H9 (cell line): ENCODE data around the gene SORCS2. TPM values are rescaled to one million over a fixed set of nuclear protein-coding genes. Genes with fewer than 3 reads are reported as not detected.

Experiments used
- DNase-seq: peaks from one replicate; pipeline ENCODE4 v3.0.0-alpha.2; 2017
- H2AFZ ChIP-seq: one replicate; pipeline ENCODE4 v1.6.1; 2013; ENCODE audit warnings: mild to moderate bottlenecking, low read length, control low read depth, moderate library complexity
- H2AK5ac ChIP-seq: 2 replicates; pipeline ENCODE4 v1.6.1; 2013; ENCODE audit warnings: low read length, control low read depth, mixed read lengths; ENCODE audit not compliant: insufficient read length
- H2BK120ac ChIP-seq: one replicate; pipeline ENCODE4 v1.6.1; 2013; ENCODE audit warnings: low read depth, mild to moderate bottlenecking, low read length, control low read depth, inconsistent platforms; ENCODE audit not compliant: poor library complexity, severe bottlenecking
- H2BK12ac ChIP-seq: 2 replicates; pipeline ENCODE4 v1.6.1; 2013; ENCODE audit warnings: low read length, control low read depth, mixed read lengths, low read depth; ENCODE audit not compliant: insufficient read length
- H2BK15ac ChIP-seq: 2 replicates; pipeline ENCODE4 v1.6.1; 2013; ENCODE audit warnings: low read depth, low read length, control low read depth
- H2BK20ac ChIP-seq: one replicate; pipeline ENCODE4 v1.6.1; 2013; ENCODE audit warnings: low read depth, mild to moderate bottlenecking, low read length, control low read depth, inconsistent platforms; ENCODE audit not compliant: poor library complexity, severe bottlenecking
- H2BK5ac ChIP-seq: 2 replicates; pipeline ENCODE4 v1.6.1; 2013; ENCODE audit warnings: low read length, control low read depth, mixed read lengths; ENCODE audit not compliant: insufficient read length
- H3K14ac ChIP-seq: 2 replicates; pipeline ENCODE4 v1.6.1; 2013; ENCODE audit warnings: low read length, control low read depth; ENCODE audit not compliant: insufficient read depth
- H3K18ac ChIP-seq: 2 replicates; pipeline ENCODE4 v1.6.1; 2013; ENCODE audit warnings: low read depth, mild to moderate bottlenecking, mixed read lengths, low read length, control low read depth; ENCODE audit not compliant: insufficient read length
- H3K23ac ChIP-seq: 2 replicates; pipeline ENCODE4 v1.6.1; 2013; ENCODE audit warnings: low read length, control low read depth, mixed read lengths, low read depth; ENCODE audit not compliant: insufficient read length
- H3K23me2 ChIP-seq: 2 replicates; pipeline ENCODE4 v1.6.1; 2013; ENCODE audit warnings: low read depth, mild to moderate bottlenecking, mixed read lengths, low read length, control low read depth; ENCODE audit not compliant: insufficient read length, poor library complexity, severe bottlenecking
- H3K27ac ChIP-seq: 2 replicates; pipeline ENCODE4 v1.5.1; 2013; ENCODE audit warnings: low read length, control low read depth, mixed read lengths, low read depth; ENCODE audit not compliant: insufficient read length
- H3K27me3 ChIP-seq: 2 replicates; pipeline ENCODE4 v1.6.1; 2013; ENCODE audit warnings: low read length, control low read depth, inconsistent platforms; ENCODE audit not compliant: insufficient read depth
- H3K4ac ChIP-seq: 2 replicates; pipeline ENCODE4 v1.6.1; 2013; ENCODE audit warnings: low read depth, mild to moderate bottlenecking, control low read depth, inconsistent platforms, low read length, moderate library complexity
- H3K4me1 ChIP-seq: 2 replicates; pipeline ENCODE4 v1.6.1; 2013; ENCODE audit warnings: low read length, control low read depth, inconsistent platforms; ENCODE audit not compliant: insufficient read depth
- H3K4me2 ChIP-seq: 2 replicates; pipeline ENCODE4 v1.6.1; 2013; ENCODE audit warnings: low read length, control low read depth, mixed read lengths; ENCODE audit not compliant: insufficient read length, insufficient read depth
- H3K56ac ChIP-seq: 2 replicates; pipeline ENCODE4 v1.6.1; 2013; ENCODE audit warnings: low read depth, mild to moderate bottlenecking, mixed read lengths, low read length, control low read depth; ENCODE audit not compliant: insufficient read length
- H3K79me1 ChIP-seq: 2 replicates; pipeline ENCODE4 v1.6.1; 2013; ENCODE audit warnings: low read depth, mild to moderate bottlenecking, moderate library complexity, low read length, control low read depth, inconsistent platforms; ENCODE audit not compliant: insufficient read depth, poor library complexity, severe bottlenecking
- H3K79me2 ChIP-seq: 2 replicates; pipeline ENCODE4 v1.6.1; 2013; ENCODE audit warnings: low read length, control low read depth, inconsistent platforms; ENCODE audit not compliant: insufficient read depth
- H3K9ac ChIP-seq: 2 replicates; pipeline ENCODE4 v1.6.1; 2013; ENCODE audit warnings: low read length, control low read depth, mixed read lengths; ENCODE audit not compliant: insufficient read length; ENCODE audit errors: extremely low read depth
- H3K9me3 ChIP-seq: one replicate; pipeline ENCODE4 v1.6.1; 2013; ENCODE audit warnings: low read depth, low read length, inconsistent platforms; ENCODE audit not compliant: control insufficient read depth
- H3T11ph ChIP-seq: one replicate; pipeline ENCODE4 v1.6.1; 2013; ENCODE audit warnings: mild to moderate bottlenecking, low read length, control low read depth, inconsistent platforms
- H4K20me1 ChIP-seq: one replicate; pipeline ENCODE4 v1.6.1; 2013; ENCODE audit not compliant: control insufficient read depth, insufficient read length, insufficient read depth
- H4K5ac ChIP-seq: 2 replicates; pipeline ENCODE4 v1.6.1; 2013; ENCODE audit warnings: low read depth, mild to moderate bottlenecking, mixed read lengths, low read length, control low read depth; ENCODE audit not compliant: insufficient read length
- H4K8ac ChIP-seq: replicated peaks from 2 replicates; pipeline ENCODE4 v1.6.1; 2013; ENCODE audit warnings: low read length, control low read depth, mixed read lengths, low read depth; ENCODE audit not compliant: insufficient read length
- H4K91ac ChIP-seq: 2 replicates; pipeline ENCODE4 v1.6.1; 2013; ENCODE audit warnings: low read depth, mild to moderate bottlenecking, moderate library complexity, mixed read lengths, low read length, control low read depth; ENCODE audit not compliant: insufficient read length
- H3K27ac Mint-ChIP-seq, 3 experiments: 2 replicates in 2 of 3; 3 replicates in 1 of 3; pipeline ENCODE4 v1.8.0; 2020 to 2021; ENCODE audit warnings: mixed read lengths in 3 of 3, mild to moderate bottlenecking in 1 of 3, moderate library complexity in 1 of 3
- H3K27me3 Mint-ChIP-seq: 2 replicates; pipeline ENCODE4 v1.8.0; 2021; ENCODE audit warnings: low read depth, mild to moderate bottlenecking, moderate library complexity, mixed read lengths
- H3K36me3 Mint-ChIP-seq, 3 experiments: 2 replicates in 2 of 3; 3 replicates in 1 of 3; pipeline ENCODE4 v1.8.0; 2020 to 2021; ENCODE audit warnings: low read depth in 3 of 3, mixed read lengths in 3 of 3; ENCODE audit not compliant: insufficient read depth in 1 of 3
- H3K4me1 Mint-ChIP-seq, 2 experiments: 2 replicates each; pipeline ENCODE4 v1.8.0; 2020; ENCODE audit warnings: mixed read lengths in 2 of 2
- H3K4me3 Mint-ChIP-seq, 2 experiments: 2 replicates in 1 of 2; 3 replicates in 1 of 2; pipeline ENCODE4 v1.8.0; 2020 to 2021; ENCODE audit warnings: mild to moderate bottlenecking in 2 of 2, mixed read lengths in 2 of 2, moderate library complexity in 1 of 2
- H3K9me3 Mint-ChIP-seq, 2 experiments: 2 replicates in 1 of 2; 3 replicates in 1 of 2; pipeline ENCODE4 v1.8.0; 2020; ENCODE audit warnings: mild to moderate bottlenecking in 2 of 2, mixed read lengths in 2 of 2, moderate library complexity in 1 of 2
- WGBS: extraction: QIAGEN DNeasy Blood & Tissue Kit; methylation state at CpG from one replicate; pipeline ENCODE4 v1.1.7; 2013; ENCODE audit warnings: missing lambda C conversion rate, low lambda C conversion rate, mixed read lengths; ENCODE audit not compliant: insufficient read length; ENCODE audit errors: extremely low coverage; 5-methylcytosine and 5-hydroxymethylcytosine counted together
- total RNA-seq: library from RNA; stranded (reverse); gene quantifications from 2 replicates; pipeline ENCODE4 v1.2.1, GENCODE V29; 2021
- TF ChIP-seq, protein P1 (sequence below): fragments of 200-600 bp; sonication (generic); conservative IDR thresholded peaks from 3 replicates; pipeline ENCODE4 v1.8.0; 2021; ENCODE audit warnings: antibody characterized with exemption, mild to moderate bottlenecking

The SORCS2 gene
- total RNA-seq, 1 experiment from 2014 or later: 0.57 TPM

DNA sequence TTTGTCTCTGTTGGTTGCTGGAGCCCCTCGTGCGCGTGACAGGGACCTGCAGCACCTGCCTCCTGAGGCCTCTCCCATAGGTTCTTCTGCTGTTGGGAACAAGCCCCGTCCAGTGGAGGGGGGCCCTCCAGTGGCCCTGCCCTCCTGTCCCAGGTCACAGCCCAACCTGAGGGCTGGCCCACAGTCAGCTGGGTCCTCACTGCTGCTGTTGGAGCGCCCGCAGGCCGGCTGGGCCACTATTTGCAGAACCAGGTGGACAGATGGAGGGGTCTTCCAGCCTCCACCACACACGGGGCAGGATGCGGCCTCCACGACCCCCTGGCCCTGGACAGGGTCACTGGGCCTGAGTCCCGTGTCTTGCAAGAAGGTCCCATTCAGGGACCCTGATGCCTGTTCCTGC, 293.8 kb downstream of the SORCS2 start:
- Histone ChIP-seq H3K4me1 (no peaks in the 10 kb centered on the region), H3K9me3 (no peaks in the 10 kb centered on the region), H3T11ph (no peak overlapping the region), H3K4me2 (no peak overlapping the region), H3K9ac (no peak overlapping the region), H3K27me3 (no peaks in the 10 kb centered on the region), H3K14ac (no peak overlapping the region), H3K18ac (no peak overlapping the region), H2AFZ (no peak overlapping the region), H4K20me1 (no peaks in the 10 kb centered on the region), H4K8ac (no peak overlapping the region), H4K5ac (no peak overlapping the region), H3K27ac (no peak overlapping the region), H3K23ac (no peak overlapping the region), H3K23me2 (no peaks in the 10 kb centered on the region), H2BK120ac (no peak overlapping the region), H2BK20ac (no peak overlapping the region), H2AK5ac (no peak overlapping the region), H3K79me2 (no peaks in the 10 kb centered on the region), H3K56ac (no peak overlapping the region), H2BK15ac (no peak overlapping the region), H2BK12ac (no peak overlapping the region), H3K4ac (no peak overlapping the region), H4K91ac (no peak overlapping the region), H2BK5ac (no peak overlapping the region), H3K79me1 (no peaks in the 10 kb centered on the region)
- Mint-ChIP-seq H3K36me3 (no peaks in the 10 kb centered on the region; a peak in 1 of 7 replicates), H3K27ac (no peak overlapping the region), H3K4me3 (no peak overlapping the region), H3K27me3 (no peaks in the 10 kb centered on the region; the same call in 1 of the 2 replicates), H3K9me3 (no peaks in the 10 kb centered on the region), H3K4me1 (peaks cover 34 to 38% of the 10 kb centered on the region in 2 experiments)
- TF ChIP-seq, protein P1, sequence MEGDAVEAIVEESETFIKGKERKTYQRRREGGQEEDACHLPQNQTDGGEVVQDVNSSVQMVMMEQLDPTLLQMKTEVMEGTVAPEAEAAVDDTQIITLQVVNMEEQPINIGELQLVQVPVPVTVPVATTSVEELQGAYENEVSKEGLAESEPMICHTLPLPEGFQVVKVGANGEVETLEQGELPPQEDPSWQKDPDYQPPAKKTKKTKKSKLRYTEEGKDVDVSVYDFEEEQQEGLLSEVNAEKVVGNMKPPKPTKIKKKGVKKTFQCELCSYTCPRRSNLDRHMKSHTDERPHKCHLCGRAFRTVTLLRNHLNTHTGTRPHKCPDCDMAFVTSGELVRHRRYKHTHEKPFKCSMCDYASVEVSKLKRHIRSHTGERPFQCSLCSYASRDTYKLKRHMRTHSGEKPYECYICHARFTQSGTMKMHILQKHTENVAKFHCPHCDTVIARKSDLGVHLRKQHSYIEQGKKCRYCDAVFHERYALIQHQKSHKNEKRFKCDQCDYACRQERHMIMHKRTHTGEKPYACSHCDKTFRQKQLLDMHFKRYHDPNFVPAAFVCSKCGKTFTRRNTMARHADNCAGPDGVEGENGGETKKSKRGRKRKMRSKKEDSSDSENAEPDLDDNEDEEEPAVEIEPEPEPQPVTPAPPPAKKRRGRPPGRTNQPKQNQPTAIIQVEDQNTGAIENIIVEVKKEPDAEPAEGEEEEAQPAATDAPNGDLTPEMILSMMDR: no peak
- no peak for DNase-seq
- WGBS: no CpG with 5 or more reads among the region's 11 CpGs
